Measurements from ENCODE around the gene CPPED1. TPM values are rescaled to one million over a fixed set of nuclear protein-coding genes. Genes with fewer than 3 reads are reported as not detected.

Gene CPPED1
- total and polyA plus RNA-seq, 2 of the 4 experiments (the other 2 are of a cell fraction): 5.1 to 6.5 TPM

DNA sequence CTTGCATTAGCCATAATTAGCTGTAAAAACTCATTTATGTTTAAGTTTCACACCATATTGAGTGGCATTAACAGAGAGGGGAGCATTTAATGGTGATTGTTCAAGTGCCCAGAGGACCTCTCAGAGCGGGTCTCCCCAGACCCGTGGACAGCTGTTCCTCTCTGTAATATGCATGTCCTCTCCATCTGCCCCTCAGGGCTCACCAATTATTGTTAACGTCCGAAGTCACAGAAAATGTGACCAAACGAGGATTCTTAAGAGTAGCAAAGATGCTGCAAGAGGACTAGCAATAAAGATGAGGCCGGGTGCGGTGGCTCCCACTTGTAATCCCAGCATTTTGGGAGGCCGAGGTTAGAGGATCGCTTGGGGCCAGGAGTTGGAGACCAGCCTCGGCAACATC, 130.2 kb downstream of the CPPED1 start:
- no peak overlapping the region for H3K9ac ChIP-seq (ENCODE audit: low read depth, low read length)
- no peak for ATAC-seq (ENCODE audit: low read depth)
- CTCF ChIA-PET: interaction anchor here (0.6 kb wide), 1 partner anchor 190 kb away, joined by 4 read pairs; no protein-coding TSS in a partner anchor
- POLR2A ChIA-PET (ENCODE audit: unreplicated experiment): no interaction called here
- H4K8ac ChIP-seq (ENCODE audit: low read depth in 2 of 2, low read length in 2 of 2): no peak overlapping the region
- H3K14ac ChIP-seq (replicated peaks; ENCODE audit: low read depth, low read length): no peak overlapping the region
- intact Hi-C loops (cut with micrococcal nuclease): loop anchor here (10.0 kb wide), 1 partner anchor 151 kb away; no protein-coding TSS in a partner anchor
- H2AK9ac ChIP-seq (replicated peaks; ENCODE audit: low read depth, low read length, poor library complexity): no peak overlapping the region
- no peak overlapping the region for H2AFZ ChIP-seq (replicated peaks; ENCODE audit: low read length, poor library complexity)
- H3K4me3 ChIP-seq (ENCODE audit: insufficient read depth, low read depth, low read length): no peak overlapping the region
- H3K9me3 ChIP-seq (ENCODE audit: control insufficient read depth, insufficient read depth, low read length): no peaks in the 10 kb centered on the region
- H3K36me3 ChIP-seq (ENCODE audit: control insufficient read depth, insufficient read depth, low read length): no peaks in the 10 kb centered on the region
- no peak overlapping the region for H3K18ac ChIP-seq (ENCODE audit: low read depth, low read length)
- 0 out of 2 replicates have a peak, but pooled peaks cover 3% of the 10 kb centered on the region for H3K9me1 ChIP-seq (ENCODE audit: insufficient read depth, low read length)
- H2AK5ac ChIP-seq (ENCODE audit: low read depth, low read length): no peak overlapping the region
- H3K79me1 ChIP-seq (ENCODE audit: low read depth in 1 of 2, low read length in 2 of 2): no peaks in the 10 kb centered on the region
- no peak overlapping the region for H3K4ac ChIP-seq (ENCODE audit: low read depth, low read length)
- dilution Hi-C loops (cut with HindIII; ENCODE audit: low sequenced_read_pairs, unreplicated experiment): no loop called here
- DNase-seq: no peak
- H4K91ac ChIP-seq (ENCODE audit: insufficient read depth, low read depth, low read length): no peak overlapping the region
- no peak overlapping the region for H4K5ac ChIP-seq (ENCODE audit: low read depth, low read length)
- H3K4me2 ChIP-seq (ENCODE audit: low read depth, low read length): no peak overlapping the region
- in situ Hi-C loops (cut with MboI; ENCODE audit: low sequenced_read_pairs): no loop called here
- no peak overlapping the region for H2BK120ac ChIP-seq (ENCODE audit: low read depth, low read length)
- H2BK15ac ChIP-seq (ENCODE audit: low read depth, low read length): no peak overlapping the region
- TF ChIP-seq, protein P1, sequence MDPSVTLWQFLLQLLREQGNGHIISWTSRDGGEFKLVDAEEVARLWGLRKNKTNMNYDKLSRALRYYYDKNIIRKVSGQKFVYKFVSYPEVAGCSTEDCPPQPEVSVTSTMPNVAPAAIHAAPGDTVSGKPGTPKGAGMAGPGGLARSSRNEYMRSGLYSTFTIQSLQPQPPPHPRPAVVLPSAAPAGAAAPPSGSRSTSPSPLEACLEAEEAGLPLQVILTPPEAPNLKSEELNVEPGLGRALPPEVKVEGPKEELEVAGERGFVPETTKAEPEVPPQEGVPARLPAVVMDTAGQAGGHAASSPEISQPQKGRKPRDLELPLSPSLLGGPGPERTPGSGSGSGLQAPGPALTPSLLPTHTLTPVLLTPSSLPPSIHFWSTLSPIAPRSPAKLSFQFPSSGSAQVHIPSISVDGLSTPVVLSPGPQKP (IDR thresholded peaks at IDR 0.05; ENCODE audit: borderline replicate concordance, low read depth, low read length): no peak
- TF ChIP-seq CHD1 (IDR thresholded peaks at IDR 0.05; ENCODE audit: low read depth, low read length) (no peak), BHLHE40 (IDR thresholded peaks at IDR 0.05; ENCODE audit: low read depth, low read length) (no peak), MXI1 (IDR thresholded peaks at IDR 0.05; ENCODE audit: borderline replicate concordance, low read depth, low read length) (no peak), RFX5 (IDR thresholded peaks at IDR 0.05; ENCODE audit: low read depth, low read length) (no peak), POLR2A (IDR thresholded peaks at IDR 0.05; ENCODE audit: low read depth, low read length) (no peak)
- TF ChIP-seq, protein P2, sequence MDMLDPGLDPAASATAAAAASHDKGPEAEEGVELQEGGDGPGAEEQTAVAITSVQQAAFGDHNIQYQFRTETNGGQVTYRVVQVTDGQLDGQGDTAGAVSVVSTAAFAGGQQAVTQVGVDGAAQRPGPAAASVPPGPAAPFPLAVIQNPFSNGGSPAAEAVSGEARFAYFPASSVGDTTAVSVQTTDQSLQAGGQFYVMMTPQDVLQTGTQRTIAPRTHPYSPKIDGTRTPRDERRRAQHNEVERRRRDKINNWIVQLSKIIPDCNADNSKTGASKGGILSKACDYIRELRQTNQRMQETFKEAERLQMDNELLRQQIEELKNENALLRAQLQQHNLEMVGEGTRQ (IDR thresholded peaks at IDR 0.05; ENCODE audit: low read depth, low read length): no peak
- H3K4me1 ChIP-seq (ENCODE audit: control insufficient read depth, insufficient read depth, low read length): no peaks in the 10 kb centered on the region; the same call in 1 of the 2 replicates
- no peaks in the 10 kb centered on the region for H3K27me3 ChIP-seq (ENCODE audit: control insufficient read depth, insufficient read depth, low read length)
- H3K56ac ChIP-seq (ENCODE audit: extremely low read depth, insufficient read depth, low read length): no peak overlapping the region
- no peak overlapping the region for H3K27ac ChIP-seq (ENCODE audit: insufficient read depth, low read length)
- no TSS peak for BruUV-seq (replicated peaks)
- no peak overlapping the region for H2BK20ac ChIP-seq (ENCODE audit: low read depth, low read length)
- WGBS, 2 experiments (ENCODE audit: extremely low coverage in 2 of 2, insufficient read length in 1 of 2): no CpG with 5 or more reads among the region's 10 CpGs
- no peak overlapping the region for H3K23ac ChIP-seq (ENCODE audit: low read depth, low read length)
- no peak overlapping the region for H2BK5ac ChIP-seq (ENCODE audit: low read depth, low read length, poor library complexity, severe bottlenecking)
- no peaks in the 10 kb centered on the region for H4K20me1 ChIP-seq (ENCODE audit: insufficient read depth, low read length)

All from IMR-90 (cell line).